HK-2 (cell line): Measurements from ENCODE around the gene SRPRA.
"Not testable (repeated sequence)": the region's sequence is repeated elsewhere in the genome, so short reads cannot be mapped to it uniquely, and the experiment has no call there.

Experiments
- DNase-seq: peaks from one replicate; pipeline ENCODE4 v3.0.0-alpha.2; 2018; ENCODE audit not compliant: unreplicated experiment

SRPRA gene

GRCh38 chr11:126282736-126283591 lies 14.3 kb upstream of the SRPRA start, which contains the start of gene TIRAP:
TIRAP (plus strand) TSS chr11:126283093; CDS start chr11:126290895, 7,802 bp downstream.
- DNase-seq: peak; percentile 47

DNA sequence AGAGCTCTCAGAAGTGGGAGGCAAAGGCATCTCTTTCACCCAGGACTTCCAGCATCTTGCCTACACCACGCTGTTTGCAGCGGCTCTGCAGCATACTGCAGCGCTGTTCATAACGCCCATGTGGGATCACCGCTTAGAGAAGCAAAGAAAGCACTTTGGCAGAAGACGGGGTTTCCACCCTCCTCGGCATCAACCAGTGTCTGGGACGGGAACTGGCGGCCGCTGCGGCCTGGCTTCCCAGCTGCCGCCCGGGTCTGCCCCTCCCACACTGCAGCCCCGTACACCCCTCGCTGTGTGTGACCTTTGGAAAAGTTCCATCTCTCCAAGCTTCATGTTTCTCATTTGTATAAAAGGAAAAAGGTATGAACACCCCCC lies 13.7 kb upstream of the SRPRA start:
- DNase-seq: no peak

GRCh38 chr11:126281666-126282175 lies 13.0 kb upstream of the SRPRA start:
- no peak for DNase-seq

- no peak for DNase-seq
Observed at GRCh38 chr11:126281245-126281644, 12.6 kb upstream of the SRPRA start.

GRCh38 chr11:126280595-126280994 lies 11.9 kb upstream of the SRPRA start:
- no peak for DNase-seq

- DNase-seq: no peak
Observed at GRCh38 chr11:126279191-126279590, 10.5 kb upstream of the SRPRA start.

DNA sequence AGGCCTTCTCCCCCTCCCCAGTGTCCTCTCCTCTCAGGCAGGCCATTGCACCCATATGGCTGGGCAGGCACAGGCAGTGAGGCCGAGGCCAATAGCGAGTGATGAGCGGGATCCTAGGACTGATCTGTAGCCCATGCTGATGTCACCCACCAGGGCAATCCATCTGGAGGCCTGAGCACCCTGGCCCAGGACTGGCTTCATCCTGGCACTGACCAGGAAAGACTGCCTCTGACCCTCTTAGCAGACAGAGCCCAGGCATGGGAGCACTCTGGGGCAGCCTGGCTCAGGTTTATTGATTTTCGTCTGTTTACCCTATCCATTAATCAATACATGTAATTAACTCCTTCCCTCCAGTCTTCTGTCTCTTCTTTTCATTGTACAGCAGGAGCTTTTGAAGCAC lies 9.1 kb upstream of the SRPRA start:
- no peak for DNase-seq

- no peak for DNase-seq
Observed at GRCh38 chr11:126277322-126277721, 8.6 kb upstream of the SRPRA start.

DNA sequence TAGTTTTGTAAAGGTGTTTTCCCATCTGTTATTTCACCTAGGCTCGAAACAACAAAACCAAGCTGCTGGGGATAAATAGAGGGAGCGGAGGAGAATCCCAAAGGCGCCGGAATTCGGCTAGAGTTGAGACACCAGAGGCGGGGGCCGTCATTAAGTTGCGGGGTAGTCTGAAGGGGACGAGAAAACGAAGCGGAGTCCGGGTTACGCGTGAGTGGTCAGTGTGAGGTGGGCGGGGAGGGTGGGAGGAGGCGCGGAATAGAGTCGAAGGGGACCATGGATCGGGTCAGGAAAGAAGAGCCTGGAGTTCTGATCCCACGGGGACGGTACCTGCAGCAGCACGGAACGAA lies 361 bp downstream of the SRPRA start:
- DNase-seq: no peak

DNA sequence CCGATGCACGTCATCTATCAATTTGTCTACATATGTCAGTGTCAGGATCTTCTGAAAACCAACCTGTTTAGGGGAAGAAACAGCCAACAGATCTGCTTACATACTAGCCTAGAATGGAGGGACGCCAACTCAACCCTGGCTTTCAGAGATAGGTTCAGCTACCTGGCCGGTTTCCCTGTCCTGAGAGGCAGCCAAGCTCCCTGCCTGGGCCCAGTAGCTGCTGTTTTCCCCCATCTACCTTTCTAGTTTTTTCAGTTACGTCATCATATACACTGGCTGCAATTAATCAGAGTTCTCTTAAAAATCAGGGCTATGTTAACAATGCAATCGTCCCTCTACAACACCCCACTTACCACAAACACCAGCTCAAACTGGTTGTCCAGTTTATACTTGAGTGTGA lies 1.0 kb downstream of the SRPRA start:
- DNase-seq: no peak

- DNase-seq: no peak
Observed at GRCh38 chr11:126265811-126266210, 2.9 kb downstream of the SRPRA start.

DNA sequence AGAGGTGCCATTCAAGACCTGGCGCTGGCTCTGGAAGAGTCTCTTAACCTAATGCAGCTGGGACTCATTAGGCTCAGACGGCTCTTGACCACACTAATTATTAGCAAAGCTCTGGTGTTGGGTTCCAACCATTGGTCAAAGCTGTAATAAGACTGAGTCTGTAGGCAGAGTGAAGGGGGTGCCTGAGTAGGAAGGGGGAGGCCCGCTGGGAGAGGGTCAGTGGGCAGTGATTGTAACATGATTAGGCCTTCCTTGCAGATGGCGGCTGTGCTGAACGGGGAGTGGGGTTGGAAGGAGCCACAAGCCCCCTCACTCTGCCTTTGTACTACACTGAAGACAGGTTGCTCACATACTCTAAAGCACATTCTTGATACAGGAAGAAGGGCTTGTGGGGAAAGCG lies 5.2 kb downstream of the SRPRA start:
- DNase-seq: no peak

DNA sequence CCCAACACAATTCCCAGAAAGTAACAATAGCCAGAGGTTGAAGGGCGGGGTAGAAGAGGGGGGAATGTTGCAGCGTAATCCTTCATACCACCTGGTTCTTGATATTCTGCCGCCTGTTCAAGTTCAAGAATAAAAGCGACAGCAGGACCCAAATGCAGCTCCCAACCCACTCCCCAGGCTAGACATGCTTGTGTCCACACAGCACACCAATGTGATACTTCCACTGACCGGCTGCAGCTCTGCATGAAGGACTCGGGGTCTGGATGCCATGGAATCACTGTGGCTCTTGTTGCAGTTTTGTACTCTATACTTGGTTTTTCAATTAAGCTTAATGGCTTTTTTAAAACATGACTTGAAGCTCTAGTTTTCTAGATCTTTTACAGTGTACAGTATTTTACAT lies 6.5 kb downstream of the SRPRA start:
- DNase-seq: no peak

GRCh38 chr11:126257764-126258163 lies 10.9 kb downstream of the SRPRA start:
- no peak for DNase-seq

DNA sequence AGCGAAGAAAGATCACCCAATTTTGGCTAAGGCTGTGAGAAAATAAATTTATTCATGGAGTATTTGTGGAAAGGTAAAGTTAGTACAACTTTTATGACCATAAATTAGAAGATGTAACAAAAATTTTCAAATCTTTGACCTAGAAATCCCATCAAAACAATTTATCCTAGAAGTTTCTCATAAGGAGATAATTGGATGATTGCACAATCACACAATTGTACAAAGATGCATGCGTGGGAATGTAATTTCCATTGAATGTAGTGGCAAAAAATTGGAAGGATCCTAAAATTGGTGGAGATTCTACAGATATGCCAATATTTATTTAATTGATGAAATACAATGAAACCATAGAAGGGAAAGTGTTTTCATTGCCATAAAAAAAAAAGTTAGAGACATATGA lies 11.6 kb downstream of the SRPRA start:
- DNase-seq: no peak

- no peak for DNase-seq
Observed at GRCh38 chr11:126256216-126256615, 12.5 kb downstream of the SRPRA start.

- DNase-seq: not testable (repeated sequence)
Observed at GRCh38 chr11:126255507-126255906, 13.2 kb downstream of the SRPRA start.

DNA sequence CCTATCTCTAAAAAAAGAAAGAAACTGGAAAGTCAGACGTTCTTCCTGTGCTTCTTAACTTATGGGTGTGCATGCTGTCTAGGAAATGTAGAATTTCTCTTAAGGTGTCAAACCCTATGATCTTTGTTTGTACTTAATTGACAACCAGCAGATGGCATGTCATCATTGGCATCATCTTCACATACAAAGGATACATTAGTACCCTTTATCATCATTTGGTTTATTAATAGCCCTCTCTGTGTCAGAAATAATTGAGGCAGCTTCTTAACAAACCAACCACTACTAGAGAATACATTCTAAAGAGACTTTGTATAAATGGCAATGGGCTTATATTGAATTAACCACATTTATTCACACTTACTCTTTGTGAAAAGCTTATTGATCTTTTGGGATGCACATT lies 13.9 kb downstream of the SRPRA start:
- DNase-seq: no peak

- no peak for DNase-seq
Observed at GRCh38 chr11:126253265-126253664, 15.4 kb downstream of the SRPRA start.

DNA sequence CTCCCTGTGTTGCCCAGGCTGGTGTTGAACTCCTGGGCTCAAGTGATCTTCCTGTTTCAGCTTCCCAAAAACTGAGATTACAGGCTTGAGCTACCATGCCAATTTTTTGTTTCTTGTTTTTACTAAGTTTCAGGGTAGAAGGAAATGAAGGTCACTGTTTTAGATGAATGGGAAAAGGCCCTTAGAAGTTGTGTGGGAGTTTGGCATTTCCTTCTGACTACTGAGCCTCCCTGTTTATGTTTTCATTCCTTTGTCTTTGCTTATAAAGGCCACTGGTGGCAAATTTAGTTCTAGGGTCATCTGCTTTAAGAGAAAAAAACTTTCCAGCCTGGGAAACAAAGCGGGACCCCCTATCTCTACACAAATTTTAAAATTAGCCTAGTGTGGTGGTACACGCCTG lies 22.1 kb downstream of the SRPRA start:
- DNase-seq: no peak

- no peak for DNase-seq
Observed at GRCh38 chr11:126233391-126233790, 35.3 kb downstream of the SRPRA start.

GRCh38 chr11:126232683-126233082 lies 36.0 kb downstream of the SRPRA start:
- no peak for DNase-seq

DNA sequence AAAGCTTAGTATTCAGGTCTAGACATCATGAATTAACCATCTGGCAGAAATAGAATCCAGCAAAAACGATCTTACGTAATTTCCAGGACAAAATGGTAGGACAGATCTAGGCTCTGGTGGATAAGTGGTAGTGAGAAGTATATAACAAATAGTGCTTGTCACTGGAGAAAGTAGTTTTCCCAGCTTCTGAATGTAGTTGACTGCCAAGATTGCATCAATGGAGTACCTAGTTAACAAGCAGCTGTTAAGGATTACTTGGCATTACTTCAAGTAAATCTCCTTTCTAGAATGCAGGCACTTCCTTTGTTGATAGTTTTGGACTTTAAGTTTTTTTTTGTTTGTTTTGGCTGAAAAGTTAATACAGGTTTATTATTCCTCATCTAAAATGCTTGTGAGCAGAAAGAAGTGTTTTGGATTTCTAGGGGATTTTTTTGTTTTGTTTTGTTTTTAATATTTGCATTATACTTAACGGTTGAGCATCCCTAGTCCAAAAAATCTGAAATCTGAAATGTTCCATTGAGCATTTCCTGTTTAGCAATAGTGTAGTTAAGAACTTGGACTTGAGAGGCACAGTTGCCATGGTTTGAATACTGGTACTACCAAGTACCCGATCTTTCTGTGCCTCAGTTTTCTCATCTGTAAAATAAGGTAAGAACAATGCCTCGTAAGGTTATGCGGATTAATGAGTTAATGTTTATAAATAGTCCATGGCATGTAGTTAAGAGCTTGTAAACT lies 36.8 kb downstream of the SRPRA start:
- no peak for DNase-seq
